LNCaP clone FGC (cell line): ENCODE measurements around the gene NTNG1.

Source experiments
- DNase-seq: peaks from one replicate; pipeline ENCODE4 v3.0.0-alpha.2; 2011; ENCODE audit warnings: low read depth
- H3K4me3 ChIP-seq: 2 replicates; pipeline ENCODE4 v1.5.1; 2011; ENCODE audit warnings: mild to moderate bottlenecking, low read depth, low read length, control low read depth
- TF ChIP-seq, protein P1 (sequence below): IDR thresholded peaks from 2 replicates; pipeline ENCODE4 v1.5.1; 2012; ENCODE audit warnings: mild to moderate bottlenecking; ENCODE audit not compliant: control insufficient read depth, insufficient read depth; ENCODE audit errors: extremely low read depth

The NTNG1 gene

GRCh38 chr1:107365527-107366240 is 224.8 kb downstream of the NTNG1 start:
- no peak overlapping the region for H3K4me3 ChIP-seq
- TF ChIP-seq, protein P1, sequence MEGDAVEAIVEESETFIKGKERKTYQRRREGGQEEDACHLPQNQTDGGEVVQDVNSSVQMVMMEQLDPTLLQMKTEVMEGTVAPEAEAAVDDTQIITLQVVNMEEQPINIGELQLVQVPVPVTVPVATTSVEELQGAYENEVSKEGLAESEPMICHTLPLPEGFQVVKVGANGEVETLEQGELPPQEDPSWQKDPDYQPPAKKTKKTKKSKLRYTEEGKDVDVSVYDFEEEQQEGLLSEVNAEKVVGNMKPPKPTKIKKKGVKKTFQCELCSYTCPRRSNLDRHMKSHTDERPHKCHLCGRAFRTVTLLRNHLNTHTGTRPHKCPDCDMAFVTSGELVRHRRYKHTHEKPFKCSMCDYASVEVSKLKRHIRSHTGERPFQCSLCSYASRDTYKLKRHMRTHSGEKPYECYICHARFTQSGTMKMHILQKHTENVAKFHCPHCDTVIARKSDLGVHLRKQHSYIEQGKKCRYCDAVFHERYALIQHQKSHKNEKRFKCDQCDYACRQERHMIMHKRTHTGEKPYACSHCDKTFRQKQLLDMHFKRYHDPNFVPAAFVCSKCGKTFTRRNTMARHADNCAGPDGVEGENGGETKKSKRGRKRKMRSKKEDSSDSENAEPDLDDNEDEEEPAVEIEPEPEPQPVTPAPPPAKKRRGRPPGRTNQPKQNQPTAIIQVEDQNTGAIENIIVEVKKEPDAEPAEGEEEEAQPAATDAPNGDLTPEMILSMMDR = no peak
- DNase-seq = no peak

- no peak for DNase-seq
- TF ChIP-seq, protein P1 = no peak
- H3K4me3 ChIP-seq = no peak overlapping the region
Observed at GRCh38 chr1:107378426-107378825, 237.6 kb downstream of the NTNG1 start.

DNA sequence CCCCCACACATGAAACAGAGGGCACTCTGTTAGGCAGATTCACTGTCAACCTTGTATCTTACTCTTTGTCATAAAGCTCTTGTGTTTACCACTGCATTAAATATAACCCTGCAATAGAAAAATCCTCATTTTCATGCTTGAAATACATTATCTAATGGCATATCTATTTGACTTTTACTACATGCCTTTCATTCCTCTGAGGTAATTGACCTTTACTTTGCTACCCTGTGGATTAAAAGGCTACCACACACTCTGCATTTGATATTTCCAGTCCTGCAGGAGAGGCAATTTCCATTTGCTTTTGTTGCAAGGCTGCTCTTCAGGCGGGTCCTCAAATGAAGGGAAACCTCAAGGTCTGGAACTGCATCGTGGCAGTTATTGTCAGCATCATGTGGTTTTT is 238.0 kb downstream of the NTNG1 start:
- DNase-seq = no peak
- H3K4me3 ChIP-seq = no peak overlapping the region
- TF ChIP-seq, protein P1 = no peak

DNA sequence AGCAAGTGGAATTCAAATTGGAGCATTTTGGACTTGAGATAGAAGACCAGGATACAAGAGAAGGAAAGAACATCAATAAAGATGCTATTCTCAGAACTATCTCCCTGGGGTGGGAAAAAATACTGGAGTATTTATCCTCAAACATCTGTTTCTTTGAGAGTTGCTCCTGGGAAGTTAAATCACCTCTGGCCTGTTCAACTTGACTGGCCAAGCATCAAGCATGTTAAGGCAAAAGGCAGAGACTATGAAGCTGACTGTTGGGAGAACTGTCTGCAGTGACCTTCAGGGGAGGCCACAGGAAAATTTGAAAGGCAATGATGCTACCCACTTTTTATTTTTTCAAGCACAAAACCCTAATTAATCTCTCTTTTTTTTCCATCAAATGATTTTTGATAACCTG is 239.0 kb downstream of the NTNG1 start:
- DNase-seq = no peak
- TF ChIP-seq, protein P1 = no peak
- H3K4me3 ChIP-seq = no peak overlapping the region

GRCh38 chr1:107389410-107390396 is 248.9 kb downstream of the NTNG1 start:
- no peak overlapping the region for H3K4me3 ChIP-seq
- TF ChIP-seq, protein P1 = no peak
- no peak for DNase-seq

DNA sequence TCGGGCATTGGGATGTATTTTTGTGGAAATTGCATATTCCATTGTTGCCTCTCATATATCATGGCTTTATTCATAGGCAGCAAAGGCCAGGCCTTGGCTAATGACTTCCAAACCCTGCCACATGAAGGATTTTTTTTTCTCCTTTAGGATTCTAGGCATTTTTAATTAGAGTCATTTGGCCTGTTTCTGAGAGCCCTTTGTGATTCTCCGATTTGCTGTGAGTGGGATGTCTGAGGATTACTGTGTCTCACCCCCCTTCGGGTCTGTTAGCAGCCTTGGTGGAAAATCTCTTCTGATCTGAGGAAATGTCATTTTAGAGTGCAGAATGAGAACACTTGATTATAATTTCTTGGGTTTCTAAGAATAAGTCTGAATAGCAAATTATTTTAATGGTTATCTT is 253.5 kb downstream of the NTNG1 start:
- no peak for DNase-seq
- no peak overlapping the region for H3K4me3 ChIP-seq
- TF ChIP-seq, protein P1 = no peak
